GM12873 (cell line): Measurements from ENCODE around the gene LCE3E.

Experiments
- TF ChIP-seq, protein P1 (sequence below): IDR thresholded peaks from 2 replicates; pipeline ENCODE4 v1.5.1; 2012; ENCODE audit warnings: low read depth, mild to moderate bottlenecking, moderate library complexity, low read length, control low read depth; ENCODE audit not compliant: insufficient read depth; ENCODE audit errors: missing control alignments

LCE3E gene

GRCh38 chr1:152577168-152577567, 10.6 kb upstream of the LCE3E start:
- TF ChIP-seq, protein P1, sequence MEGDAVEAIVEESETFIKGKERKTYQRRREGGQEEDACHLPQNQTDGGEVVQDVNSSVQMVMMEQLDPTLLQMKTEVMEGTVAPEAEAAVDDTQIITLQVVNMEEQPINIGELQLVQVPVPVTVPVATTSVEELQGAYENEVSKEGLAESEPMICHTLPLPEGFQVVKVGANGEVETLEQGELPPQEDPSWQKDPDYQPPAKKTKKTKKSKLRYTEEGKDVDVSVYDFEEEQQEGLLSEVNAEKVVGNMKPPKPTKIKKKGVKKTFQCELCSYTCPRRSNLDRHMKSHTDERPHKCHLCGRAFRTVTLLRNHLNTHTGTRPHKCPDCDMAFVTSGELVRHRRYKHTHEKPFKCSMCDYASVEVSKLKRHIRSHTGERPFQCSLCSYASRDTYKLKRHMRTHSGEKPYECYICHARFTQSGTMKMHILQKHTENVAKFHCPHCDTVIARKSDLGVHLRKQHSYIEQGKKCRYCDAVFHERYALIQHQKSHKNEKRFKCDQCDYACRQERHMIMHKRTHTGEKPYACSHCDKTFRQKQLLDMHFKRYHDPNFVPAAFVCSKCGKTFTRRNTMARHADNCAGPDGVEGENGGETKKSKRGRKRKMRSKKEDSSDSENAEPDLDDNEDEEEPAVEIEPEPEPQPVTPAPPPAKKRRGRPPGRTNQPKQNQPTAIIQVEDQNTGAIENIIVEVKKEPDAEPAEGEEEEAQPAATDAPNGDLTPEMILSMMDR = no peak

- TF ChIP-seq, protein P1 = no peak
Measured at GRCh38 chr1:152565535-152566215, 905 bp downstream of the LCE3E start.

DNA sequence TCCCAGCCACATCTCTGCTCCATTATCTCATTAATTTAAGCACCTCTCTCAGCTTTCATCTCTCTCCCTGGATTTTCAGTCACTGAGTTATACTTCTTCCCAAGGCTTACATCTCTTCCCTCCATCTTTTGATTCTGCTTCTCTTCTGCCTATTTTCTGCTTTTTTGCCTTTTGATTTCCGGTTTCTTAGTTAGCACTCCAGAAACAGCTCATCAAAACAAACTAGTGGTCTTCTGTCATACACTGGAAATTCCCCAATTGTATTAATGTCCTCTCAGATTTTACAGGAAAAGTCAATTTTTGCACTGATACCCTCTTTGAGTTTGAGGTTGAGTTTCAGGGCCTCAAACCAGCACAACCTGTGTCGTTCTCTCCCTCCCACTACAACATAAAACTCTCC, 1.5 kb downstream of the LCE3E start:
- TF ChIP-seq, protein P1 = no peak

DNA sequence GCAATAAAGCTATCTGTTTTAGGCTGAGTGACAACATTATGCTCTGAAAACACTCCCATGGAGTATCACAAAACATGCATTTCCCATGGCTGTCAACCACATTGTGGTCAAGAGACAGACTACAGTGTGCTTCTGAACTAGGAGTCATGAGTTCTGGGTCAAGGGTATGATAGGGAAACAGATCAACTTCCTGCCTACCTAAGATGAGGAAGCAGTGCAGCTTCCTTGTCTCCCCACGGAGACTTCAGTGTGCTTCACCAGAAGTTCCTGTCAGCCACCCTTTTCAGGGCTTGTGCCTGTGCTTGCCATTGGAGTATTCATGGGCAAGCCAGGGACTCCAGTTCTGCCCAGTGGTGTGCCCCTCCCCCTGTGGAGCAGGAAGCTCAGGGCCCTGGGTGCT, 19.9 kb downstream of the LCE3E start:
- TF ChIP-seq, protein P1 = no peak

DNA sequence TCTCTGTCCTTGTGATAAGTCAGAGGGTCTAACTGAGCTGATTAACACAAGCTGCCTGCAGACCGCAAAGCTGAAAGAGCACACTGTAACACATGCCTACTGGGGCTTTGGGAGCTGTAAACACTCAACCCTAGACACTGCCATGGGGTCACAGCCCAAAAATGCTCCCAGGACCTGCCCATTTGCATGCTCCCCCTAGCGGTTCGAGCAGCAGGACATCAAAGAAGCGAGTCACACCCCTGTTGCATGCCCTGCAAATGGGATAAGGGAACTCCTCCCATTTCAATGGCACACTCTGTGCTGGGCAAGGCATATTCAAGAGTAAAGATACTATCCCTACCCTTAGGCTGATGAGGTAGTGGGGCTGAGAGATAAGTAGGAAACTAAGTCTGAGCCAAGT, 22.8 kb downstream of the LCE3E start:
- TF ChIP-seq, protein P1 = peak; percentile 70

DNA sequence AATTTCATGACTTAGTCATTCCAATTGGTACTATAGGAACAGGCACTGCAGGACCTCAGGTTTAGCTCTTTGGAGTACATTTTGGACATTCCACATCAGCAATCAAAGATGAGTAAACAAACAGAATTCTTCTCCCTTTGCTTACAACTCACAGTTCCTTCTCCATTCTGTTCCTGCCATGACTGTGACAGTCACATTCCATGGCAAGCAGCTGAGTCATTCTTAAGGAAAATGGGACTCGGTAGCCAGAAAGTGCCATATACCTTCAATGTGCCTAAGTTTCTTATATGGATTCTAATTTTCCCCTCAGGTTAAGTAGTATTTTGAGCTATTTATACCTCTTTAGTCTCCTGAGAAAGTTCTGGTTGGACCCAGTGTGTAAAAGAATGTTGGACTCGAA, 26.7 kb downstream of the LCE3E start:
- TF ChIP-seq, protein P1 = no peak

- TF ChIP-seq, protein P1 = no peak
Measured at GRCh38 chr1:152537496-152537895, 29.1 kb downstream of the LCE3E start.
